ENCODE results near the gene TBXAS1.
A peak's percentile ranks its signal among the peaks of the same experiment; 100 is the strongest.

The TBXAS1 gene

GRCh38 chr7:139829025-139829774, at the start of gene TBXAS1:
Gene TBXAS1, plus strand, starts transcription at chr7:139829264. Its CDS starts 127 bp downstream, at chr7:139829391.
- peak within 1 kb of the TSS; percentile 88 for H3K27ac Mint-ChIP-seq

GRCh38 chr7:139782932-139783331, 46.1 kb upstream of the TBXAS1 start:
- ATAC-seq (no peak), DNase-seq (ENCODE audit: low spot score in 2 of 2) (no peak)
- Mint-ChIP-seq H3K27ac (no peak overlapping the region), H3K4me3 (no peak overlapping the region), H3K4me1 (peaks cover 22% of the 10 kb centered on the region), H3K9me3 (no peaks in the 10 kb centered on the region), H3K36me3 (no peaks in the 10 kb centered on the region)

More at GRCh38 chr7:139829025-139829774, at the start of gene TBXAS1:
- no peaks in the 10 kb centered on the region for H3K36me3 Mint-ChIP-seq
- ATAC-seq = peak; percentile 69
- DNase-seq (ENCODE audit: low spot score in 2 of 2) = no peak
- peaks cover 33% of the 10 kb centered on the region for H3K4me1 Mint-ChIP-seq
- H3K9me3 Mint-ChIP-seq = peaks cover 1% of the 10 kb centered on the region
- peak within 1 kb of the TSS; percentile 67 for H3K4me3 Mint-ChIP-seq

- Mint-ChIP-seq H3K4me1 (peaks cover 13% of the 10 kb centered on the region), H3K36me3 (no peaks in the 10 kb centered on the region), H3K4me3 (no peak overlapping the region), H3K9me3 (no peaks in the 10 kb centered on the region), H3K27ac (no peak overlapping the region)
- DNase-seq (ENCODE audit: low spot score in 2 of 2) (no peak), ATAC-seq (peak; percentile 76)
These were observed 45.2 kb upstream of the TBXAS1 start for GRCh38 chr7:139783647-139784385.

GRCh38 chr7:139784648-139785047, 44.4 kb upstream of the TBXAS1 start:
- Mint-ChIP-seq H3K27ac (no peak overlapping the region), H3K4me3 (no peak overlapping the region), H3K4me1 (peaks cover 5% of the 10 kb centered on the region), H3K9me3 (no peaks in the 10 kb centered on the region), H3K36me3 (no peaks in the 10 kb centered on the region)
- peak; percentile 22 for ATAC-seq
- no peak for DNase-seq (ENCODE audit: low spot score in 2 of 2)

- no peak for DNase-seq (ENCODE audit: low spot score in 2 of 2)
- no peak overlapping the region for H3K27ac Mint-ChIP-seq
- H3K4me1 Mint-ChIP-seq = no peaks in the 10 kb centered on the region
- no peaks in the 10 kb centered on the region for H3K36me3 Mint-ChIP-seq
- no peak overlapping the region for H3K4me3 Mint-ChIP-seq
- no peak for ATAC-seq
- H3K9me3 Mint-ChIP-seq = peaks cover 3% of the 10 kb centered on the region
These were observed 37.7 kb upstream of the TBXAS1 start for GRCh38 chr7:139791316-139791715.

- DNase-seq (ENCODE audit: low spot score in 2 of 2) = no peak
- peak overlapping the region; percentile 15 for H3K27ac Mint-ChIP-seq
- ATAC-seq = no peak
- H3K4me3 Mint-ChIP-seq = no peak overlapping the region
- H3K4me1 Mint-ChIP-seq = peaks cover 15% of the 10 kb centered on the region
- H3K9me3 Mint-ChIP-seq = peaks cover 4% of the 10 kb centered on the region
- no peaks in the 10 kb centered on the region for H3K36me3 Mint-ChIP-seq
These were observed 31.5 kb upstream of the TBXAS1 start for GRCh38 chr7:139797607-139798006.

- no peak for DNase-seq (ENCODE audit: low spot score in 2 of 2)
- no peak for ATAC-seq
- Mint-ChIP-seq H3K27ac (peak overlapping the region; percentile 15), H3K36me3 (no peaks in the 10 kb centered on the region), H3K4me3 (no peak overlapping the region), H3K4me1 (peaks cover 15% of the 10 kb centered on the region), H3K9me3 (peaks cover 5% of the 10 kb centered on the region)
These were observed 30.8 kb upstream of the TBXAS1 start for GRCh38 chr7:139798221-139798620.

GRCh38 chr7:139798892-139799291, 30.2 kb upstream of the TBXAS1 start:
- ATAC-seq (no peak), DNase-seq (ENCODE audit: low spot score in 2 of 2) (no peak)
- peaks cover 5% of the 10 kb centered on the region for H3K9me3 Mint-ChIP-seq
- H3K4me1 Mint-ChIP-seq = peaks cover 15% of the 10 kb centered on the region
- H3K36me3 Mint-ChIP-seq = no peaks in the 10 kb centered on the region
- no peak overlapping the region for H3K4me3 Mint-ChIP-seq
- no peak overlapping the region for H3K27ac Mint-ChIP-seq

GRCh38 chr7:139799586-139799985, 29.5 kb upstream of the TBXAS1 start:
- H3K4me3 Mint-ChIP-seq = no peak overlapping the region

GRCh38 chr7:139804571-139804970, 24.5 kb upstream of the TBXAS1 start:
- H3K4me3 Mint-ChIP-seq = no peak overlapping the region
- peaks cover 6% of the 10 kb centered on the region for H3K4me1 Mint-ChIP-seq
- ATAC-seq (no peak), DNase-seq (ENCODE audit: low spot score in 2 of 2) (no peak)
- peaks cover 5% of the 10 kb centered on the region for H3K9me3 Mint-ChIP-seq
- no peaks in the 10 kb centered on the region for H3K36me3 Mint-ChIP-seq
- H3K27ac Mint-ChIP-seq = no peak overlapping the region

More at GRCh38 chr7:139799586-139799985, 29.5 kb upstream of the TBXAS1 start:
- H3K27ac Mint-ChIP-seq = no peak overlapping the region
- H3K9me3 Mint-ChIP-seq = peaks cover 5% of the 10 kb centered on the region
- ATAC-seq (no peak), DNase-seq (ENCODE audit: low spot score in 2 of 2) (no peak)
- peaks cover 15% of the 10 kb centered on the region for H3K4me1 Mint-ChIP-seq
- no peaks in the 10 kb centered on the region for H3K36me3 Mint-ChIP-seq

GRCh38 chr7:139807009-139807408, 22.1 kb upstream of the TBXAS1 start:
- no peaks in the 10 kb centered on the region for H3K4me1 Mint-ChIP-seq
- ATAC-seq = no peak
- peak overlapping the region; percentile 5 for H3K27ac Mint-ChIP-seq
- no peaks in the 10 kb centered on the region for H3K36me3 Mint-ChIP-seq
- H3K4me3 Mint-ChIP-seq = no peak overlapping the region
- peaks cover 5% of the 10 kb centered on the region for H3K9me3 Mint-ChIP-seq
- no peak for DNase-seq (ENCODE audit: low spot score in 2 of 2)

- no peak for DNase-seq (ENCODE audit: low spot score in 2 of 2)
- no peak overlapping the region for H3K4me3 Mint-ChIP-seq
- H3K36me3 Mint-ChIP-seq = no peaks in the 10 kb centered on the region
- ATAC-seq = no peak
- no peaks in the 10 kb centered on the region for H3K4me1 Mint-ChIP-seq
- H3K27ac Mint-ChIP-seq = no peak overlapping the region
- H3K9me3 Mint-ChIP-seq = peaks cover 3% of the 10 kb centered on the region
These were observed 20.6 kb upstream of the TBXAS1 start for GRCh38 chr7:139808427-139808826.

- H3K9me3 Mint-ChIP-seq = peaks cover 3% of the 10 kb centered on the region
- no peak for ATAC-seq
- DNase-seq (ENCODE audit: low spot score in 2 of 2) = no peak
- no peak overlapping the region for H3K27ac Mint-ChIP-seq
- H3K4me1 Mint-ChIP-seq = peaks cover 4% of the 10 kb centered on the region
- H3K36me3 Mint-ChIP-seq = no peaks in the 10 kb centered on the region
- H3K4me3 Mint-ChIP-seq = no peak overlapping the region
These were observed 20.1 kb upstream of the TBXAS1 start for GRCh38 chr7:139808846-139809442.

GRCh38 chr7:139811066-139811465, 18.0 kb upstream of the TBXAS1 start:
- no peak overlapping the region for H3K4me3 Mint-ChIP-seq
- no peak for DNase-seq (ENCODE audit: low spot score in 2 of 2)
- no peaks in the 10 kb centered on the region for H3K36me3 Mint-ChIP-seq
- peaks cover 2% of the 10 kb centered on the region for H3K9me3 Mint-ChIP-seq
- H3K4me1 Mint-ChIP-seq = peaks cover 4% of the 10 kb centered on the region
- H3K27ac Mint-ChIP-seq = no peak overlapping the region
- peak; percentile 98 for ATAC-seq

- Mint-ChIP-seq H3K36me3 (no peaks in the 10 kb centered on the region), H3K4me1 (peaks cover 4% of the 10 kb centered on the region), H3K27ac (no peak overlapping the region), H3K9me3 (peaks cover 2% of the 10 kb centered on the region), H3K4me3 (no peak overlapping the region)
- DNase-seq (ENCODE audit: low spot score in 2 of 2) (no peak), ATAC-seq (no peak)
These were observed 15.9 kb upstream of the TBXAS1 start for GRCh38 chr7:139813151-139813550.

Measured in stimulated activated effector memory CD8-positive, alpha-beta T cell treated with anti-CD3 and anti-CD28 coated beads, Interleukin-12 subunit alpha, Interleukin-12 subunit beta, amount 100 ng/mL, for 72 hours (primary cell).